ENCODE results near the gene MTFMT.
A peak's percentile ranks its signal among the peaks of the same experiment; 100 is the strongest.
"Not testable (repeated sequence)": the region's sequence is repeated elsewhere in the genome, so short reads cannot be mapped to it uniquely, and the experiment has no call there.

MTFMT gene

DNA sequence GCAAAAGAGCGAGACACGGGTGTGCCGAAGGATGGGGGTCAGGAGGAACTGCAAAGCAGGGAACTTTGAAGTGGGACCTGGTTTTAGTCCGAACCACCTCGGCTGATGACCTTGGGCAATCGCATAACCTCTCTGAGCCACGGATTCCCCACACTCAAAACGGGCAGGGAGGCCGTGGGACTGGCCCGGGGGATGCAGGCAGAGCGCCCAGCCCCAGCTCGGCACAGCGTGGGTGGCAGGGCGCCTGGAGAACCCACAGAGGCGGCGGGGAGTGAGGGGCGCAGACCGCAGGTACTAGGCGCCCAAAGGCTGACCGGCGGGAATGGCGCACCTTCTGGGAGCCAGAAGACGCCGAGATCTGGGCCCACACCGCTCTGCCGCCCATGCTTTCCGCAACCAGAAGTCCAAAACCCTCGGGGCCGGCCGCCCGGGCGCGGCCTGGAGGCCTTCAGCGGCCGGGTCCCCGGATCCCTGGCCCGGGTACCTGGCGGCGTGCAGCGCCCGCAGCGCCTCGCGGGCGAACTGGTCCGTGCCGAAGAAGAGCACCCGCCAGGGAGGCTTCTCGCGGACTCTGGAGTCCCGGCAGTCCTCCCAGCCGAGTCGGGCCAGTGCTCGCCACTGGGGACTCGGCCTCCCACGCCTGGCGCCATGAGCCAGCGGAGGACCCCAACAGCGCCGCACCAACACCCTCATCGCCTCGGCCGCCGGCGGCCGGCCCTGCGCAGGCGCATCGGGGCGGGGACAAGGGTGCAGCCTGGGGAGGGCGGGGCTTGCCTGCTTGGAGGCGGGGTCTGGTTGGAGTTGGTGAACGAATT, at the start of gene MTFMT:
MTFMT (minus strand) TSS at position 719 of the 815 bp plus-strand sequence; CDS start at position 693, 26 bp downstream.
- DNase-seq: peak; percentile 96

DNA sequence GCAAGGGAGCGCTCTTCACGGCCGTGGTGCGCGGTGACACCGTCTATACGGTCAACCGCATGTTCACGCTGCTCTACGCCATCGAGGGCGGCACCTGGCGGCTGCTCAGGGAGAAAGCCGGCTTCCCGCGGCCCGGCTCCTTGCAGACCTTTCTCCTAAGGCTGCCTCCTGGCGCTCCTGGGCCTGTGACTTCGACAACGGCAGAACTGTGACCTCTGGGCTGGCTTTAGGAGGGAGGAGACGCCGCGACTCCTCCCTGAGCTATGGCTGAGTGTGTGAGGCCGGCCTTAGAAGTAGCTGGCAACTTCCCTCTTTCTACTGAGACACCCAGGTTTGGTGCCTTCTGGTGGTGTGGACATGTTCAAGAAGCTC, 48.5 kb upstream of the MTFMT start:
- peak; percentile 83 for DNase-seq

DNA sequence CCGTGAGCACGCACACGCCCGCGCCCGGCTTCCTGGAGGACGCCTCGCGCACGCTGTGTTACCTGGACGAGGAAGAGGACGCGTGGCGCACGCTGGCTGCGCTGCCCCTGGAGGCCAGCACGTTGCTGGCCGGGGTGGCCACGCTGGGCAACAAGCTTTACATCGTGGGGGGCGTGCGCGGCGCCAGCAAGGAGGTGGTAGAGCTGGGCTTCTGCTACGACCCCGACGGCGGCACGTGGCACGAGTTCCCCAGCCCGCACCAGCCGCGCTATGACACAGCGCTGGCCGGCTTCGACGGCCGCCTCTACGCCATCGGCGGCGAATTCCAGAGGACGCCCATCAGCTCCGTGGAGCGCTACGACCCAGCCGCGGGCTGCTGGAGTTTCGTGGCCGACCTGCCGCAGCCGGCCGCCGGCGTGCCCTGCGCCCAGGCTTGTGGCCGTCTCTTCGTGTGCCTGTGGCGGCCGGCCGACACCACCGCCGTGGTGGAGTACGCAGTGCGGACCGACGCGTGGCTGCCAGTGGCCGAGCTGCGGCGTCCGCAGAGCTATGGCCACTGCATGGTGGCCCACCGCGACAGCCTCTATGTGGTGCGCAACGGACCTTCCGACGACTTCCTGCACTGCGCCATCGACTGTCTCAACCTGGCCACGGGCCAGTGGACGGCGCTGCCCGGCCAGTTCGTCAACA, 48.0 kb upstream of the MTFMT start:
- DNase-seq: no peak

DNA sequence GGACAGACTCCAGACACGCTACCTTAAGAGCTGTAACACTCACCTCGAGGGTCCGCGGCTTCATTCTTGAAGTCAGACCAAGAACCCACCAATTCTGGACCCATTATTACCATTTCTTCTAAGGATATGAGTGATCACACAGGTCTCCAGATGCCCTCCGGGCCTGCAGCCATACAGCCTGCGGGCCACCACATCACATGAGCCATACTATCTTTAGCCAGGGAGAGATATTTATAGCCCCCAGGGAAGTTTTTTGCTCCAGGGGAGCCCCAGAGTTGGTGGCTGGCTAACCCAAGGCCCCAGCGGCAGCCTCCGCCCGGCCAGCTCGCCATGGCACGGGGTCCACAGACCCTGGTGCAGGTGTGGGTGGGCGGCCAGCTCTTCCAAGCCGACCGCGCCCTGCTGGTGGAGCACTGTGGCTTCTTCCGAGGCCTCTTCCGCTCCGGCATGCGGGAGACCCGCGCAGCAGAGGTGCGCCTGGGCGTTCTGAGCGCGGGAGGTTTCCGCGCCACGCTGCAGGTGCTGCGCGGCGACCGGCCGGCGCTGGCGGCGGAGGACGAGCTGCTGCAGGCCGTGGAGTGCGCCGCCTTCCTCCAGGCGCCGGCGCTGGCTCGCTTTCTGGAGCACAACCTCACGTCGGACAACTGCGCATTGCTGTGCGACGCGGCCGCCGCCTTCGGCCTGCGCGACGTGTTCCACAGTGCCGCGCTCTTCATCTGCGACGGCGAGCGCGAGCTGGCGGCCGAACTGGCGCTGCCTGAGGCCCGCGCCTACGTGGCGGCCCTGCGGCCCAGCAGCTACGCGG, 47.2 kb upstream of the MTFMT start, which contains the start of gene KBTBD13:
KBTBD13 (plus strand) TSS at position 261 of the 805 bp plus-strand sequence; CDS start at position 331, 70 bp downstream.
- DNase-seq: no peak

DNA sequence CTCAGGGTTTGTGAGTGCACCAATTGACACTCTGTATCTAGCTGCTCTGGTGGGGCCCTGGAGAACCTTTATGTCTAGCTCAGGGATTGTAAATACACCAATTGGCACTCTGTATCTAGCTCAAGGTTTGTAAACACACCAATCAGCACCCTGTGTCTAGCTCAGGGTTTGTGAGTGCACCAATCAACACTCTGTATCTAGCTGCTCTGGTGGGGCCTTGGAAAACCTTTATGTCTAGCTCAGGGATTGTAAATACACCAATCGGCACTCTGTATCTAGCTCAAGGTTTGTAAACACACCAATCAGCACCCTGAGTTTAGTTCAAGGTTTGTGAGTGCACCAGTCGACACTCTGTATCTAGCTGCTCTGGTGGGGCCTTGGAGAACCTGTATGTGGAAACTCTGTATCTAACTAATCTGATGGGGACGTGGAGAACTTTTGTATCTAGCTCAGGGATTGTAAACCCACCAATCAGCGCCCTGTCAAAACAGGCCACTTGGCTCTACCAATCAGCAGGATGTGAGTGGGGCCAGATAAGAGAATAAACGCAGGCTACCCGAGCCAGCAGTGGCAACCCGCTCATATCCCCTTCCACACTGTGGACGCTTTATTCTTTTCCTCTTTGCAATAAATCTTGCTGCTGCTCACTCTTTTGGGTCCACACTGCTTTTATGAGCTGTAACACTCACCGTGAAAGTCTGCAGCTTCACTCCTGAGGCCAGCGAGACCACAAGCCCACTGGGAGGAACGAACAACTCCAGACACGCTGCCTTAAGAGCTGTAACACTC, 46.4 kb upstream of the MTFMT start:
- DNase-seq: peak; percentile 59

- not testable (repeated sequence) for DNase-seq
Observed at GRCh38 chr15:65074946-65075345, 45.5 kb upstream of the MTFMT start.

DNA sequence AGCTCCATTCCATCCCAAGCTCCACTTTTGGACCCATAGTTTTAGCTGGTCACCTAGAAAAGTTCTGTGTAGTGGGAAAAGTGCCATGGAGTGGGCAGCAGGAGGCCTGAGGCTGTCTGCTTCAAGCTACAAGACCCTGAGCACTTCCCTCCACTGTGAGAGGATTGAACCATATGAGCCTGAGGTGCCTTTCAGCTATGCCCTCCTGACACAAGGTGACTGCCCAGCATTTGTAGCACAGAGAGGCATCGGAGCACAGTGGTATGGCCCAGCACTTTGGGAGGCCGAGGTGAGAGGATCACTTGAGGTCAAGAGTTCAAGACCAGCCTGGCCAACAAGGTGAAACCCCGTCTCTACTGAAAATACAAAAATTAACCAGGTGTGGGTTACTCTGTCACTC, 43.2 kb upstream of the MTFMT start:
- DNase-seq: no peak

DNA sequence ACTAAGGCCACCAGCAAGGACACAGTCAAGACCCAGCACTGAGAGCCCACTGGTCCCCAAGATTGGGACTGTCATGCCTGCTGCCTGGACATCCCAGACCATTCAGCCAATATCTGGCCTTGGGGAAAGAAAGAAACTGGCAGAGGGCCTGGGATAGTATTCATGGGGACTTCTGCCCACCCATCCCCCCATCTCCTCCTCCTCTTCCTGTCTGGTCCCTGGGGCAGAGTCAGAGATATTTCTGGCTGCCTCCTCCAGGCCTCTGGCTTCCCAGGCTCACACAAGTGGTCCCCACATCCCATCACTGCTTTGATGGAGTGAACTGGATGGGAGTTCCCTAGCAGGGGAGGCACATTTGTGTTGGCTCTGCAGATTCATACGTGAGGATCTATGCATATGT, 42.6 kb upstream of the MTFMT start:
- DNase-seq: no peak

DNA sequence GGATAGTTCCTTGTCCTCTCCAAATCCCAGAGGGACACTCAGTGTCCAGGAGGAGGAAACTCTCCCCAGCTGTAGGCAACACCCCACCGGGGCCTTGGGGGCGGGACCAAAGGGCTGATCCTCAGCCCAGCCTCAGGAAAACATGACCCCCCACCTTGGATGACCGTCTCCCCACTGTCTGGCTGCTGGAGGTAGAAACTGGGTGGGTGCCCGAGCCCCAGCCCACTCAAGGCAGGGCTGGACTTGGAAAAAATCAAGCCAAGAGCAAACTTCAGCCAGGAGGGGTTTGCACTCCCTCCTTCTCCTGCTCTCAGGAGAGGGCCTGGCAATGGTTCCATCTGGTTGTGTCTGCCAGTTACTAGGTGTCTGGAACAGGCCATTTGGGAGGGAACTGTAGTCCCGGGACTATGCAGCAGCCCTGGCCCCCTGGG, 42.0 kb upstream of the MTFMT start:
- no peak for DNase-seq

DNA sequence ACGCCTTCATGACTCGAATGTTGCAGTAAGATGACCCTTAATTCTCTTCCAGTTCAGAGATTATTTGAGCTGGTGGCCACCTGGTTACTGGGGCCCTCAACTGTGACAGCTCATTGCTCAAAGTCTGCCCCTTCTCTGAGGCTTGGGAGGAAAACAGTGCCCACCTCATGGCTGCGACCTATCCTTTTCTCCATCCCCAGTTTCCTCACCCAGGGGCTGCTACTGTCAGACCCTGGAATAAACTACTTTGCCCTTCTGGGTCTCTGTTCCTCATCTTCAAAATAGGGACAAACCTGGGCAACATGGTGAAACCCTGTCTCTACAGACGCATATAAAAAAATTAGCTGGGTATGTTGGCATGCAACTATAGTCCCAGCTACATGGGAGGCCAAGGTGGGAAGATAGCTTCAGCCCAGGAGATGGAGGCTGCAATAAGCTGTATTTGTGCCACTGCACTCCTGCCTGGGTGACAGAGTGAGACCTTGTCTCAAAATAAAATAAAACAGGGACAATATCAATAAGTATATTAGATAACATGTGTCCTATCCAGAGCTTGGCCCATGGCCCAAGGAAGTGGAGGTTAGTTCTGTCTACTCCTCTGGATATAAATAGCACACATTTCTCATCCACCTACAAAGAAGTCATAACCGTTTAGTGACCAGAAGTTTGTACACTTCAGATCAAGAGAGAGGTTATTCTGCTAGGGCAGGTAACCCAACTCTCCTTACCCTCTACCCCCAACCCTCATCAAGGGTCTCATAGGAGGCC, 40.5 kb upstream of the MTFMT start:
- no peak for DNase-seq

DNA sequence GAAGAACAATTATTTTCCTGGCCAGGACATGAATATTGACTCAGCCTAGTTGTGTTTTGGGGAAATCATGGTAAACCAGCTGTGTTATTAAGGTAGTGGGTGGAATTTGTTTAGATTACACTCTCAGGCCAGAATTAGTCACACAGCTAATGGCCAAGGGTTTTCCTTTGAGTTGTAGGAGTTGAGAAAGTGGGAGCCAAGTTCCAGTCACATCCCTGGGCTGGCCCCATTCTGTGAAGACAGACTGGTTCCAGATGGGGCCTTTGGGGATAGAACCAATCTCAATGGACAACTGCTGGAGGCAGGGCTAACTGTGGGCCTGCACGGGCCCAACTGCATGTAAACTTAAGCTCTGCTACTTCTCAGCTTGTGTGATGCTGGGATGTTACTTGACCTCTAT, 39.7 kb upstream of the MTFMT start:
- DNase-seq: no peak

DNA sequence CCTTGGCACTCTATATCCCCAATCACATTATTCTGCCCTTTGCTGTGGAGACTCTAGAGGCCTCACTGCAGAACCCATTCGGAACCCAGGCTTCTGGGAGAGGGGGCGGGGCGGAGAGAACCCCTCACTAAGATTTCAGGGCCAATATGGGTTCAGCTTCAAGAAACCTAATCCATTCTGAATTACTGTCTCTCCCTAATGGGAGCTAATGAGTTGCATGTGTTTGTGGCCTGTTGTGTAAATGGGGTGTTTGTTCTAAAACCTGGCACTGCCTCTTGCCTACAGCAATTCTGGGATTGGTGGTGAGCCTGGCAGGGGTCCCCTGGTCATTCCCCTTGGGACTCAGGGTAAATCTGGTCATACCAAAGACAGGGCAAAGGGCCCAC, 39.0 kb upstream of the MTFMT start:
- no peak for DNase-seq

GRCh38 chr15:65067645-65068402, 38.4 kb upstream of the MTFMT start, which contains the start of gene RASL12:
TSS of gene RASL12 (minus strand) at chr15:65067991. CDS start at chr15:65067835, 156 bp downstream.
- no peak for DNase-seq

DNA sequence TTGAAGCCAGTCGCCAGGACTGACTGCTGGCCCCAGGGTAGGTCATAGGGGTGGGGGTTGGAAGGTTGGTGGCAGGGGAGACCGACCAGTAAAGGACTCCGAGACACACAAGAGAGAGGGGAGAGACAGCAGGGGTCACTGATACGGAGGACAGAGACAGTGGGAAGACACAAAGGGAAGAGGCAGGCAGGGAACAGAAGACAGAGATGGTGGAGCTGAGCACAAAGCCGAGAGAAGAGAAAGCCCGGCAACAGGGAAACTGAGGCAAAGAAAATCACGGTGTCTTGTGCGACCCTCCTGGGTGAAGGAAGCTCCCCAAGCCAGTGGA, 37.8 kb upstream of the MTFMT start:
- no peak for DNase-seq

GRCh38 chr15:65066635-65067316, 37.3 kb upstream of the MTFMT start:
- DNase-seq: no peak

DNA sequence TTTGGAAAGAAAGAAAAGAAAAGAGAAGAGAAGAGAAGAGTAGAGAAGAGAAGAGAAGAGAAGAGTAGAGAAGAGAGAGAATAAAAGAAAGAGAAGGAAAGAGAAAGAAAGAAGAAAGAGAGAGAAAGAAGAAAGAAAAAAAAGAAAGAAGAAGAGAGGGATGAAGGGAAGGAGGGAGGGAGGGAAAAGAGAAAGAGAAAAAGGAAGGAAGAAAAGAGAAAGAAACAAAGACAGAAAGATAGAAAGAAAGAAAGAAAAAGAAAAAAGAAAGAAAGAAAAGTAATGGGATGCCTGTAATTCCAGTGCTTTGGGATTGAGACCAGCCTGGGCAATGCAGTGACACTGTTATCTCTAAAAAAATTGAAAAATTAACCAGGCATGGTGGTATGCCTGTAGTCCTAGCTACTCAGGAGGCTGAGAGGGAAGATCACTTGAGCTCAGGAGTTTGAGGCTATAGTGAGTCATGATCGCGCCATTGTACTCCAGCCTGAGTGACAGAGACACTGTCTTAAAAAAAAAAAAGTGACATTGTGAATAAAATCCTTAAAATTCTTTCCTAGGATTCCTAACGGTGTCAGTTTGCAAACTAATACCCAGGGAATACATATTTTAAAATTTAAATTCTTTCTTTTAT, 36.7 kb upstream of the MTFMT start:
- DNase-seq: no peak

DNA sequence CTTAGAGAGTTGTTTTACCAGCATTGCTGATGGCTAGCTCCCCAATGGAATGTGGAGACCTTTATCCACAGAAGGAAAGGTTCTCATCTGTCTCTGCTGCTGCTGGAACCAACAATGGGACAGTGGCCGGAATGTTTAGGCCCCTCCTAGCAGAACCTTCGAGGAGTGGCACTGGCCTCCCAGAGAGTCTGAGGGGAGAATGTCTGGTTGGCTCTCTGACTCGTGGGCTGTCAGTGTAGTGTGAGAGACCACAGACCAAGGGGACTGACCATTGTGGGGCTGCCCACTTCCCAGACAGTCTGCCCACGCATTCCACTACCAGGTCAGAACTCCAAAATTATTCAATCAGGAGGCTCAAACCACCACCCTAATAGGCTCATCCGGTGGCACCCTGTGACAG, 33.3 kb upstream of the MTFMT start:
- DNase-seq: no peak

DNA sequence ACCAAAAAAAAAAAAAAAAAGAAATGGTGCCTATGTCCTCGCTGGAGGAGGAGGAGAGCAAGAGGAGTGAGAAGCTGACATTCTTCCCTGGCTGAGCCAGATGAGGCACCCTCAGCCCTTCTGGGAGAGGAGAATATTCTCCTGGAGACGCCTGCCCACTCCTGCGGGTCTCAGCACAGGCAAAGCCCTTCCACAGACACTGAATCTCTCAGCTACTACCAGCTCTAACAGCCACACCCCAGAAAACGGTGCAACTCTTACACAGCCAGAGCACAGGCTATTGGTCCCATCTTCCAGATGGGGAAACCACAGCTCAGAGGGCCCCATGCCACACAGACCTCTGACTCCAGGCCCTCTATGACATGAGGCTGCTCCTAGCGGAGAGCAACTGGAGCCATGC, 32.6 kb upstream of the MTFMT start:
- DNase-seq: no peak

- DNase-seq: no peak
Observed at GRCh38 chr15:65060641-65061397, 31.4 kb upstream of the MTFMT start.
